ENCODE data around the gene SOX13.
A peak's percentile ranks its signal among the peaks of the same experiment; 100 is the strongest.

SOX13 gene

GRCh38 chr1:204155881-204156280 is 83.0 kb downstream of the SOX13 start:
- no peak for DNase-seq

- no peak for DNase-seq
These were observed 85.0 kb downstream of the SOX13 start for GRCh38 chr1:204157962-204158361.

GRCh38 chr1:204161609-204162493 is 88.9 kb downstream of the SOX13 start:
- DNase-seq = no peak

- DNase-seq = peak; percentile 82
These were observed 89.7 kb downstream of the SOX13 start for GRCh38 chr1:204162494-204163074.

- no peak for DNase-seq
These were observed 93.3 kb downstream of the SOX13 start, which contains the start of gene REN for GRCh38 chr1:204166219-204166618. REN (minus strand) TSS chr1:204166337; CDS start chr1:204166293, 44 bp downstream.

- no peak for DNase-seq
These were observed 94.8 kb downstream of the SOX13 start for GRCh38 chr1:204167730-204168129.

- DNase-seq = no peak
These were observed 96.9 kb downstream of the SOX13 start for GRCh38 chr1:204169858-204170257.

- no peak for DNase-seq
These were observed 97.7 kb downstream of the SOX13 start for GRCh38 chr1:204170494-204171155.

- DNase-seq = no peak
These were observed 98.8 kb downstream of the SOX13 start for GRCh38 chr1:204171751-204172178.

- no peak for DNase-seq
These were observed 99.6 kb downstream of the SOX13 start for GRCh38 chr1:204172404-204173029.

- no peak for DNase-seq
These were observed 102.0 kb downstream of the SOX13 start for GRCh38 chr1:204174958-204175357.

GRCh38 chr1:204176049-204176448 is 103.1 kb downstream of the SOX13 start:
- DNase-seq = no peak

- no peak for DNase-seq
These were observed 104.2 kb downstream of the SOX13 start for GRCh38 chr1:204177133-204177532.

Data from NCI-H1048 (cell line).